Stimulated activated CD8-positive, alpha-beta memory T cell treated with anti-CD3 and anti-CD28 coated beads, Interleukin-15, amount 100 ng/mL, for 48 hours (primary cell): Measurements from ENCODE around the gene NCOA1.
"Not testable (repeated sequence)": the region's sequence is repeated elsewhere in the genome, so short reads cannot be mapped to it uniquely, and the experiment has no call there.

Experiments used
- DNase-seq, 2 donors: peaks; one replicate each; pipeline ENCODE4 v3.0.0-alpha.2; 2020; ENCODE audit warnings: low read depth in 2 of 2

The NCOA1 gene

DNA sequence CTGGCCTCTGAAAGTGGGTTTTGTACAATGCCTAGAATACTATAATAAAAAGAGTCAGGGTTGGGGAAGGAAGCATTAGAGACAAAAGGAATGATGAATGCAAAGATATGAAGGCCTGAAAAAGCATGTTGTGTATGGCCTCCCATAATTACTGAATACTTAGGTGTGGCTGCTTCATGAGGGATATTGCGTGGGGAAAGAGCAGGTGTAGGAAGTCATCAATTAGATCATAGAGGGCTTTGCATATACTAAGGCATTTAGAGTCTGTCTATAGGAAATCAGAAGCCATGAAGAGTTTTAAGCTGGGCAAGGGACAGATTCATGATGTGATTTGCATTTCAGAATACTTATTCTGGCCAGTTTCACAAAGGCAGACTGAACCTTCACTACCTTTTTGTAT is 48.2 kb downstream of the NCOA1 start:
- DNase-seq, result no peak

DNA sequence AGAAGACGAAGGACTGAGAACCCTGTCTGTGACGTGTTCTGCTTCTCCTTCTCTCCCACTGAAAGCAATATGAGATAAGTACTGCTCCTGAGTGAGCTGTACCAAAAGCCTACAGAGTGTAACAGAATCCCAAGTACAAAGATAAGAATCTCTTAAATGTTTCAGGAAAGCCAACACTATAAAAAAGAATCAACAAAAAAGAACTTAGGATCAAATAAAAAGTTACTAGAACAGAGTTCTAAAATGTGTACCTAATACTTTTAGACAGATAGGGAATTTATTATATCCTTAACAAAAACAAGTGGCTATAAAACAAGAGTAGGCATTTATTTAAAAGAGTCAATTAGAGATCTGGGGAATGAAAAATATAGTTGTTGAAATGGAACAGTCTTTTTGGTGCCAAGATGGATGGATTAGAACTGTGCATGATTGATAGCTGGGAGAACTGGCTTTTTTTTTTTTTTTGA is 49.0 kb downstream of the NCOA1 start:
- DNase-seq, result no peak

DNA sequence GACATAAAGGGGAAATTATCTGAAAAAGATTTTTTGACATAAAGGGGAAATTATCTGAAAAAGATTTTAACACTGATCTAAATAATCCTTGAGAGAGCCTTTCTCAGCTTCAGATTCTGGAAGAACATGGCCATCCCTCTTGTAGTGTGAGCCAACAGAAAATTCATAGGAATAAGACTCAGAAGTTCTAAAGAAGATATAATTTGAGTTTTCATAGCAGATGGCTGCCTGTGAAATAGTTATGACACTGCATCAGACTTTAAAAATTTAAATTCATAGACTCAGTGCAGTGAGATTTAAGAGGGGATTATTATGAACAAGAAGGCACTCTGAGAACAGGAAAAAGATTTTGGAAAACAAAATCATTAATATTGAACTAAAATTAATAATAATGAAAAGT is 50.6 kb downstream of the NCOA1 start:
- DNase-seq, result no peak

DNA sequence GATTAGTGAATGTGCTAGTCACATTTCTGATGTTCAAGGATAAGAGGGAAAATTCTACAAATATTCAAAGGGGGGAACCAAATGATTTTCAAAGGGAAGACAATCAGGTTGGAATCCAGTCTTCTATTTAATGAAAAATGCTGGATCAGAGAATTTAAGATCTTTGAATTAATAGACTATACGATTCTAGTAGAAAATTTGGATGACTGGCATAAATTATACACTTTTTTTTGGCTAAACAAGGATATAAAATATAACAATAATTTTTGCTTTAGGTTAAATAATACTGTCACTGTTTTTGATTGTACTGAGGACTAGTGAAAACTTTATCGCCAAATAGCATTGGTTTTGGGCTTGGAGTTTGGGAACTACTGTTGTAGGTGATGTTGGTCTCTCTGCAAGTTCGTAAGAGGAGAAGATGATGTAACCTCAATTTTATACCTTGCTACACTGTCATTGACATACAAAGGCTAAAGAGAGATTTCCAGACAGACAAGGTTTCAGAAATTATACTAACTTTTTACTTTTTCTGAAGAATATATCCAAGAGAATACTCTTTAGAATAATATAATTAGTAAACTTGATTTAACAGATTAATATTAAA is 51.3 kb downstream of the NCOA1 start:
- no peak for DNase-seq

- no peak for DNase-seq
Measured at GRCh38 chr2:24543252-24543651, 52.2 kb downstream of the NCOA1 start.

DNA sequence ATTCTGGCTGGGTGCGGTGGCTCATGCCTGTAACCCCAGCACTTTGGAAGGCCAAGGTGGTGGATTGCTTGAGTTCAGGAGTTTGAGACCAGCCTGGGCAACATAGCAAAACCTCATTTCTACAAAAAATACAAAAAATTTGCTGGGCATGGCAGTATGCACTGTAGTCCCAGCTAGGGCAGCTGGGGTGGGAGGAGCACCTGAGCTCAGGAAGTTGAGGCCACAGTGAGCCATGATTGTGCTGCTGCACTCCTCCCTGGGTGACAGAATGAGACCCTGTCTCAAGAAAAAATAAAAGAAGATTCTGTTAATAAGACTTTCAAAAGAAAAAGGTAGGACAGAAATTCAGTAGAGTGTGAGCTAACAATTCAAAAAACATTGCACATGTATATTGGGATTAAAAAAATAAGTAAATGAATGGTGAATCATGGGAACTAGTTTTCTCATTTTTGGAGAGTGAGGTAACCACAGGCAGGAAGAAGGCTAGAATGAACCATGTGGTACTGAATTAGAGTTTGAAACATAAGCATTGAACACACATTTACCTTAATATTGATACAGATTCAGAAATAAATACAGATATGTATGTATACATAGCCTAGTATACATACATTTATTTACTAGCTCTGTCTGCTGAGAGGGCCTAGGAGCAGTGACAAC is 53.5 kb downstream of the NCOA1 start:
- no peak for DNase-seq

GRCh38 chr2:24546669-24547068 is 55.6 kb downstream of the NCOA1 start:
- no peak for DNase-seq

- no peak for DNase-seq
Measured at GRCh38 chr2:24548058-24548457, 57.0 kb downstream of the NCOA1 start.

DNA sequence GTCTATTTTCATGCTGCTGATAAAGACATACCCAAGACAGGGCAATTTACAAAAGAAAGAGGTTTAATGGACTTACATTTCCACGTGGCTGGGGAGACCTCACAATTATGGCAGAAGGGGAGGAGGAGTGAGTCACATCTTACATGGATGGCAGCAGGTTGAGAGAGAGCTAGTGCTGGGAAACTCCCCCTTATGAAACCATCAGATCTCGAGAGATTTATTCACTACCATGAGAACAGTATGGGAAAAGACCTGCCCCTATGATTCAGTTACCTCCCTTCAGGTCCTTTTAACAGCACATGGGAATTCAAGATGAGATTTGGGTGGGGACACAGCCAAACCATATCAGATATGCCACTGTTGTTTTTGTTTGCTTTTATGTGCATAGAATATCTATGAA is 59.2 kb downstream of the NCOA1 start:
- not testable (repeated sequence) for DNase-seq

DNA sequence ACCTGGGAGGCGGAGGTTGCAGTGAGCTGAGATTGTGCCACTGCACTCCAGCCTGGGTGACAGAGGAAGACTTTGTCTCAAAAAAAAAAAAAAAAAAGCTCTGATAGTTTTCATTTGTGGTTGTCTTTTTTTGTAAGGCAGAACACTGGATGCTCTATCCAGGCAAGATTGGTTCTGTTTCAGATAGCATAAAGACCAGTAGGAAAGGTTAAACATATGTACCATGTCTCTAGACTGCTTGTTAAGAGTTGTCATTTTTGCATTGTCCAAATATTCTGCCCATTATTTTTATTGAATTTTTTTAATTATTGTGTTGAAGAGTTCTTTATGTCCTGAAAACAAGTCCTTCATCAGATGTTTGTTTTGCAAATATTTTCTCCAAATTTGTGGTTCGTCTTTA is 60.0 kb downstream of the NCOA1 start:
- no peak for DNase-seq

GRCh38 chr2:24552836-24553235 is 61.8 kb downstream of the NCOA1 start:
- no peak for DNase-seq

DNA sequence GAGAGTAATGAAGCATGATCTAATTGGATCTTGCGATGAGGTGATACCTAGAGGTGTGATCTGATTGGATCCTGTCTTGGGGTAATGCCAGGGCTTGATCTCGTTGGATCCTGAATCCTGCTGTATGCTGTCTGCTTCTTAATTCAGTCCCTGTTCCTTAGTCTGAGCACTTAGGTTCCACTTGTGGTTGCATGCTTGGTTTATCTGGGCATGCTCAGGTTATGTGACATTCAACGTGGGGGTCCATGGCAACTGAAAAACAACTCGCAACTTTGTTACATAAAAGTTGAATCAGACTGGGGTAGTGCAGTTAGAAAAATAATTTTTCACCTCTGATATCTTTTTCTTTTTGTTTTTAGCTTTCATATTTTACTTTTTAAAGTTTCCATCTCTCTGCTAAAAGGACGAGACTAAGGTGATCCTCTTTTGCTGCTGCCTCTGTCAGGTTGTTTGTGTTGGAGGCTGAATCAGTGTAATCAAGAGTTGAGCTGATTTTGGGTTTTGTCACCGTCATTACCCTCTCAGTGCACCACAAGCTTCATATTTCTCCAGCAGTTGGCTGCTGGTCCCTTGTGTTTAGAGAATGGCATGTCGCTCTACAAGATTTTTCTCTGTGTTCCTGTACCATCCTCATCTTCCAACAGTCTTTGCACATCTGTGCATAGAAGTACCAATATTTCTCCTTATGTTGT is 67.9 kb downstream of the NCOA1 start:
- no peak for DNase-seq

- DNase-seq, result no peak
Measured at GRCh38 chr2:24559473-24560113, 68.5 kb downstream of the NCOA1 start.

DNA sequence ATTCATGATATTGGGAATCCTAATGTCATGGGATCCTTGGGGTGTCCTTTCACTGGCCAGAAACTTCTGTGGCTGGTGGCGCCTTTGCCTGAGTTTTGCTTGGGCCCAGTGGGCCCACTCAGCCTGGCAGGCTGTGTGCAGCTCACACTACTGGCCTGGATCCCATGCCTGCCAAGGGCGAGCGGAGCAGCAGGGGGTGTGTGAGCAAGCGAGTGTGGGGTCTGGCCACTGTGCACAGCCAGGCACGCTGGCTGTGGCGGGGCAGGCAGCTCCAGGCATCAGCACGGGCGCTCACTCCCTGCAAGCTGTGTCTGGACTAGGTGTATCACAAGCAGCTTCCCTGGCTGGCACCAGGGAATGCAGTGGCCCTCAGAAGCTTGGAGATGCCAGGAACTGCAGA is 74.5 kb downstream of the NCOA1 start:
- DNase-seq, result no peak

DNA sequence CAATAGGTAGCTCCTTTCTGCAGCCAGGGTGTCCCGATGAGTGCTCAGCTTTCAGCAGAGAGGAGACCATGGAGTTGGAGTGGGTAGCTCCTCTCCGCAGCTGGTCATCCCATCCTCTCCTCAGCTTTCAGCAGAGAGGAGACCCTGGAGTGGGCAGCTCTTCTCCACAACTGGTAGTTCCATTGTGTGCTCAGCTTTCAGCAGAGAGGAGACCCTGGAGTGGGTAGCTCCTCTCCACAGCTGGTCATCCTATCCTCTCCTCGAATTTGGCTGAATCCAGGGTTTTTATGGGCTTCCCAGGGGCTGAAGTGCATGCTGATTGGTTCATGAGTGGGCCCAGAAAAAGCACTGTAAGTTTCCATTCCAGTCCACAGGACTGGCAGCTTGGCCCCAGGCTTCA is 75.2 kb downstream of the NCOA1 start:
- no peak for DNase-seq

DNA sequence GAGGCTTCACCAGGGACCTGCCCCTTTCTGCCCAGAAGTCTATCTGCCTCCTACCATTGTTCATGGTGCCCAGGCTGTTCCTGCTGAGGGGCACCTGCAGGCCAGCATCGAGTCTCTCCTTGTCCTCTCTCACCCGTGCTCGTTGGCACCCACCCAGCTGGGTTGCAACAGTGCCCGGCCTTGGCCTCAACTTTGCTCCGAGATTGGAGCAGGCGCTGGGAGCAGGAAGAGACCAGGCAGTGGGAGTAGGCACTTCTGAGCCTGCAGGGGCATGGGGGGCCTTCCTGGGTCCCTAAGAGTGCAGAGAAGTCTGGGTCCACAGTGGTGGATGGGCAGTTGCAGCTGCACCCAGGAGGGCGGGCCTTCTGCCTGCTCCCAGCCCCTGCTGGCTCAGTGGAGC is 75.6 kb downstream of the NCOA1 start:
- no peak for DNase-seq

DNA sequence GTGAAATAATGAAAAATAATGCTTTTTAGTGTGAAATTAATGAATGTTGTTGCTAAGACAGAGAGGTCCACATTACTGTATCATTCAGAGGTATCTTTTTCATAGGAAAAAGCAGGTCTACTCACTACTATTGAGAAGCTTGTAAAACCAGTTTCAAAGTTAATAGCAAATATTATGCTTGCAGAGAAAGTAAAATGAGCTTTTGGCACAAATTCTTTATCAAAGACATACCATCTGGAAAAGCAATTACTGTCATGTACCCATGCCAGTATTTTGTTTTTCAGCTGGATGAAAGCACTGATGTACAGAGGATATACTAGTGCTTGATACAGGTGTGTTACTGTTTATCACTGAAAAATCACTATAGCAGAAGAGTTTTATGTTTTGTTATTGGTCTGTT is 77.5 kb downstream of the NCOA1 start:
- no peak for DNase-seq

DNA sequence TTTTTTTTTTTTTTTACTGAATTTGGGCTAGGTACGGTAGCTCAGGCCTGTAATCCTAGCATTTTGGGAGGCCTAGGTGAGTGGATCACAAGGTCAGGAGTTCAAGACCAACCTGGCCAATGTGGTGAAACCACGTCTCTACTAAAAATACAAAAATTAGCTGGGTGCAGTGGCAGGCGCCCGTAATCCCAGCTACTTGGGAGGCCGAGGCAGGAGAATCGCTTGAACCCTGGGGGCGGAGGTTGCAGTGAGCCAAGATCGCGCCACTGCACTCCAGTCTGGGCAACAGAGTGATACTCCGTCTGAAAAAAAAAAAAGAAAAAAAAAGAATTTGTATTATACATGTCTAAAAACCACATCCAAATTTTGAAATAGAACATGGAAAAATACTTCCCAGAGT is 78.5 kb downstream of the NCOA1 start:
- DNase-seq, result not testable (repeated sequence)

- no peak for DNase-seq
Measured at GRCh38 chr2:24570225-24570624, 79.2 kb downstream of the NCOA1 start.

GRCh38 chr2:24571828-24572442 is 80.9 kb downstream of the NCOA1 start:
- DNase-seq, result no peak

GRCh38 chr2:24576146-24576545 is 85.1 kb downstream of the NCOA1 start:
- no peak for DNase-seq

- DNase-seq, result no peak
Measured at GRCh38 chr2:24576617-24577016, 85.6 kb downstream of the NCOA1 start.
